Right lobe of liver (tissue), 6 donors: ENCODE measurements around the gene LAMTOR2. TPM values are rescaled to one million over a fixed set of nuclear protein-coding genes. Genes with fewer than 3 reads are reported as not detected.
"Not testable (repeated sequence)": the region's sequence is repeated elsewhere in the genome, so short reads cannot be mapped to it uniquely, and the experiment has no call there.

Source experiments
- ATAC-seq, 4 donors: fragments of 200-7000 bp; cut with Tn5 transposase; one replicate each; pipeline ENCODE4 v1.9.1; 2020; ENCODE audit warnings: mild to moderate bottlenecking in 4 of 4, moderate library complexity in 4 of 4
- DNase-seq, 3 donors: peaks; one replicate each; pipeline ENCODE4 v3.0.0-alpha.2; 2020
- H3K27ac ChIP-seq, 3 donors: fragments of 200-600 bp; one replicate each; pipeline ENCODE4 v1.8.0; 2022
- H3K27me3 ChIP-seq, 2 donors: fragments of 200-600 bp; one replicate each; pipeline ENCODE4 v1.8.0; 2022
- H3K36me3 ChIP-seq, 4 donors: fragments of 200-600 bp; sonication (generic) in 1 of 4; one replicate each; pipeline versions ENCODE4 v1.5.1 to v1.8.0; 2017 to 2022; ENCODE audit warnings: control low read depth in 1 of 4
- H3K4me1 ChIP-seq, 4 donors: fragments of 200-600 bp; sonication (generic) in 1 of 4; one replicate each; pipeline versions ENCODE4 v1.5.1 to v1.8.0; 2017 to 2022; ENCODE audit warnings: control low read depth in 1 of 4
- H3K4me3 ChIP-seq, 3 donors: fragments of 200-600 bp; one replicate each; pipeline ENCODE4 v1.8.0; 2022
- H3K9me3 ChIP-seq, 4 donors: fragments of 200-600 bp; sonication (generic) in 1 of 4; one replicate each; pipeline versions ENCODE4 v1.5.1 to v1.8.0; 2017 to 2022; ENCODE audit warnings: control low read depth in 1 of 4
- CTCF ChIP-seq, 4 donors: fragments of 200-600 bp in 3 of 4; fragments of 450-650 bp in 1 of 4; IDR thresholded peaks; one replicate each; pipeline versions ENCODE4 v1.5.1 to v1.8.0; 2016 to 2022; ENCODE audit warnings: antibody characterized with exemption in 4 of 4, mild to moderate bottlenecking in 2 of 4
- POLR2A ChIP-seq: fragments of 450-650 bp; IDR thresholded peaks from one replicate; pipeline ENCODE4 v1.6.1; 2017; ENCODE audit warnings: antibody characterized with exemption, mild to moderate bottlenecking
- WGBS: methylation state at CpG from one replicate; pipeline ENCODE4 v1.1.6; 2018; ENCODE audit warnings: low coverage, low lambda C conversion rate; ENCODE audit not compliant: insufficient coverage; ENCODE audit errors: missing lambda C conversion rate; 5-methylcytosine and 5-hydroxymethylcytosine counted together
- intact Hi-C, 2 donors: fragments of 100-400 bp; cut with DNase I; formaldehyde crosslinking; loops; one replicate each; pipeline versions ENCODE4 v1.11.2 to v1.14.1; 2022
- total RNA-seq, 6 experiments: library from RNA; depleted of rRNA in 2 of 6; stranded (reverse); fragments of >200 nt in 2 of 6; fragmentation: NEBNext Ultra II Directional in 3 of 6; extraction: Animal tissue kit (Norgen Biotek cat#: 25700) in 3 of 6; gene quantifications; one replicate each; pipeline versions ENCODE4 v1.1.0 to v1.2.4, GENCODE V29; 2016 to 2023
- donor health status: DM: no; HTN: yes; CAD: no.
- donor health status: DM: no; HTN: no; CAD: no.
- donor health status: DM: no; HTN: no; CAD: no.
- donor health status: DM: no; HTN: yes; CAD: no.
- donor health status: DM: no; HTN: yes; CAD: no.

Gene LAMTOR2
- total RNA-seq, 6 experiments from 2014 or later = 49.4 to 71.0 (median 60.3) TPM

GRCh38 chr1:156033011-156033410 is 21.6 kb upstream of the LAMTOR2 start:
- peaks cover 0 to 13% (median 0%) of the 10 kb centered on the region in 4 donors for H3K36me3 ChIP-seq
- no peak overlapping the region for H3K4me3 ChIP-seq
- no peaks in the 10 kb centered on the region for H3K27me3 ChIP-seq
- TF ChIP-seq CTCF (IDR thresholded peaks at IDR 0.05) (no peak), POLR2A (no peak)
- no peaks in the 10 kb centered on the region for H3K4me1 ChIP-seq
- DNase-seq (no peak), ATAC-seq (peak; percentile 37 to 71 (median 48))
- H3K9me3 ChIP-seq = no peaks in the 10 kb centered on the region
- 87% methylated on average over 4 of the region's 6 CpGs for WGBS
- intact Hi-C loops = no loop called here
- H3K27ac ChIP-seq = no peak overlapping the region

- 97% methylated on average over 3 of the region's 4 CpGs for WGBS
- H3K4me3 ChIP-seq = not testable (repeated sequence)
These were observed 19.6 kb upstream of the LAMTOR2 start for GRCh38 chr1:156034991-156035390.

GRCh38 chr1:156042828-156043227 is 11.8 kb upstream of the LAMTOR2 start:
- Histone ChIP-seq H3K27me3 (no peaks in the 10 kb centered on the region), H3K9me3 (no peaks in the 10 kb centered on the region), H3K4me1 (no peaks in the 10 kb centered on the region), H3K27ac (no peak overlapping the region), H3K36me3 (peaks cover 0 to 27% (median 6%) of the 10 kb centered on the region in 4 donors), H3K4me3 (no peak overlapping the region)
- TF ChIP-seq CTCF (IDR thresholded peaks at IDR 0.05) (no peak), POLR2A (no peak)
- no peak for DNase-seq
- no peak for ATAC-seq
- 75% methylated on average over 2 of the region's 3 CpGs for WGBS
- intact Hi-C loops = no loop called here

More at GRCh38 chr1:156034991-156035390, 19.6 kb upstream of the LAMTOR2 start:
- ATAC-seq, H3K4me1 ChIP-seq, H3K27me3 ChIP-seq, intact Hi-C loops, H3K9me3 ChIP-seq, DNase-seq, H3K27ac ChIP-seq: not testable (repeated sequence)
- H3K36me3 ChIP-seq = peaks cover 0 to 17% (median 0%) of the 10 kb centered on the region in 4 donors

- ATAC-seq (no peak), DNase-seq (no peak)
- Histone ChIP-seq H3K36me3 (peaks cover 0 to 29% (median 6%) of the 10 kb centered on the region in 4 donors), H3K9me3 (no peaks in the 10 kb centered on the region), H3K27me3 (no peaks in the 10 kb centered on the region), H3K4me1 (no peaks in the 10 kb centered on the region), H3K27ac (no peak overlapping the region), H3K4me3 (no peak overlapping the region)
- 73% methylated on average over 4 of the region's 4 CpGs for WGBS
- TF ChIP-seq POLR2A = no peak
- TF ChIP-seq CTCF (IDR thresholded peaks at IDR 0.05) = no peak
- intact Hi-C loops = no loop called here
These were observed 9.5 kb upstream of the LAMTOR2 start for GRCh38 chr1:156045076-156045475.

- TF ChIP-seq POLR2A (no peak), CTCF (IDR thresholded peaks at IDR 0.05) (no peak)
- H3K4me1 ChIP-seq = no peaks in the 10 kb centered on the region
- no peak for ATAC-seq
- intact Hi-C loops = no loop called here
- no peak overlapping the region for H3K27ac ChIP-seq
- DNase-seq = no peak
- H3K9me3 ChIP-seq = no peaks in the 10 kb centered on the region
- peaks cover 0 to 20% (median 2%) of the 10 kb centered on the region in 4 donors for H3K36me3 ChIP-seq
- no peaks in the 10 kb centered on the region for H3K27me3 ChIP-seq
- 78% methylated on average over 3 of the region's 3 CpGs for WGBS
- no peak overlapping the region for H3K4me3 ChIP-seq
These were observed 5.8 kb upstream of the LAMTOR2 start for GRCh38 chr1:156048663-156049258.
